ENCODE data around the gene FAIM2.

DNA sequence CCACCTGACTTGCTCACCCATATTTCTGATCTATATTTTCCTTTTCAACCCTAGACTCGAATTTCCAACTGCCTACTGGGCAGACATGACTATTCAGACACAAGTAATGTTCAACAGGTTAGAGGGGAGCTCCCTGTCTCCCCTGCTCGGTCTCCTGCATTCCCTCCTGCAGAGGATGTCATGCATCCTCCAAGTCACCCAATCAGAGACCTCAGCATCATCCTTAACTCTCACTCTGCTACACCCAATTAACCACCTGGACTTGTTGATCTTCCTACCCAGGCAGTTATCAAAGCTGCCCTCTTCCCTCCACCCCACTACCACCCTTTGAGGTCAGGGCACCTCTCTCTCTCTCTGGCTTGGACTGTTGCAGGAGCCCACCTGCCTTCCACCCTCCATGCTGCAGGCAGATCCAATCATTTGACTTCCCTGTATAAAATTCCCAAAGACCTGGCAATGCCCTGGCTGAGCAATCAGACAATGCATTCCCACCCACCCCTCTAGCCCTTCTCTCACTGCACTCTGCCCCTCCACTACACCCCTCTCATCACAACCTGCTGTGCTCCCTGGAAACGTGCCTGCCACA, 10.9 kb downstream of the FAIM2 start:
- TF ChIP-seq, protein P1, sequence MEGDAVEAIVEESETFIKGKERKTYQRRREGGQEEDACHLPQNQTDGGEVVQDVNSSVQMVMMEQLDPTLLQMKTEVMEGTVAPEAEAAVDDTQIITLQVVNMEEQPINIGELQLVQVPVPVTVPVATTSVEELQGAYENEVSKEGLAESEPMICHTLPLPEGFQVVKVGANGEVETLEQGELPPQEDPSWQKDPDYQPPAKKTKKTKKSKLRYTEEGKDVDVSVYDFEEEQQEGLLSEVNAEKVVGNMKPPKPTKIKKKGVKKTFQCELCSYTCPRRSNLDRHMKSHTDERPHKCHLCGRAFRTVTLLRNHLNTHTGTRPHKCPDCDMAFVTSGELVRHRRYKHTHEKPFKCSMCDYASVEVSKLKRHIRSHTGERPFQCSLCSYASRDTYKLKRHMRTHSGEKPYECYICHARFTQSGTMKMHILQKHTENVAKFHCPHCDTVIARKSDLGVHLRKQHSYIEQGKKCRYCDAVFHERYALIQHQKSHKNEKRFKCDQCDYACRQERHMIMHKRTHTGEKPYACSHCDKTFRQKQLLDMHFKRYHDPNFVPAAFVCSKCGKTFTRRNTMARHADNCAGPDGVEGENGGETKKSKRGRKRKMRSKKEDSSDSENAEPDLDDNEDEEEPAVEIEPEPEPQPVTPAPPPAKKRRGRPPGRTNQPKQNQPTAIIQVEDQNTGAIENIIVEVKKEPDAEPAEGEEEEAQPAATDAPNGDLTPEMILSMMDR (conservative IDR thresholded peaks at IDR 0.05), result no peak
- TF ChIP-seq ZFX (IDR thresholded peaks at IDR 0.05), result no peak

Data from C4-2B (cell line).